Measurements from ENCODE around the gene HECTD4. TPM values are rescaled to one million over a fixed set of nuclear protein-coding genes. Genes with fewer than 3 reads are reported as not detected.
A peak's percentile ranks its signal among the peaks of the same experiment; 100 is the strongest.

The HECTD4 gene
- total RNA-seq, 1 experiment from 2014 or later = 4.6 TPM

GRCh38 chr12:112194601-112195247 is 187.5 kb downstream of the HECTD4 start:
- no peak for DNase-seq (ENCODE audit: low spot score)
- in situ Hi-C loops (cut with HindIII; ENCODE audit: low sequenced_read_pairs) = loop anchor here (10.0 kb wide), 1 partner anchor 200 kb away; no protein-coding TSS in a partner anchor

- DNase-seq (ENCODE audit: low spot score) = no peak
- in situ Hi-C loops (cut with HindIII; ENCODE audit: low sequenced_read_pairs) = loop anchor here (10.0 kb wide), 1 partner anchor 202 kb away; no protein-coding TSS in a partner anchor
Observed at GRCh38 chr12:112192475-112192874, 189.8 kb downstream of the HECTD4 start.

DNA sequence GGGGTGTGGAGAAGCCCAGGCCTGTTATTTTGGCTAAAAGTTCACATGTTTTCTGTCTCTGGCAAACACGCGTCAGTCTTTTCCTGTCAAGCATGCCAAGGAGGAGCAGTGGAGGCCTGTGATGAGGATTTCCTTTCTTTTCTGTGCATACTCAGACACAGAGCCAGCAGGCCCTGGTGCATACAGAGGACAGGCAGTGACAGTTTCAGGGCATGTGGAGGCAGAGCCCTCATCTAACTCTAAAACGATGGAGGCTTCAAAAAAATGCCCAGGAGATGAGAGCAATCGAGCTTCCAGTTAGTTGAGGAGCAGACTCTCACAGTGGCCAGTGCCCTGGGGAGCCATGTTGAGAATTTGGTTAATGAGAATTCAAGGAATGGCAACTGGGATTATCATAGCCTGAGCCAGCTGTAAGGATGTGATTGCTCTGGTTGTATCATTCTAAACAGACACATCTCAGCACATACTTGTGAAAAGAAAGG is 190.3 kb downstream of the HECTD4 start:
- no peak for DNase-seq (ENCODE audit: low spot score)
- in situ Hi-C loops (cut with HindIII; ENCODE audit: low sequenced_read_pairs) = loop anchor here (10.0 kb wide), 1 partner anchor 203 kb away; no protein-coding TSS in a partner anchor

- no peak for DNase-seq (ENCODE audit: low spot score)
- in situ Hi-C loops (cut with HindIII; ENCODE audit: low sequenced_read_pairs) = loop anchor here (10.0 kb wide), 1 partner anchor 204 kb away; no protein-coding TSS in a partner anchor
Observed at GRCh38 chr12:112191201-112191600, 191.0 kb downstream of the HECTD4 start.

GRCh38 chr12:112190231-112191025 is 191.8 kb downstream of the HECTD4 start:
- peak; percentile 15 for DNase-seq (ENCODE audit: low spot score)
- in situ Hi-C loops (cut with HindIII; ENCODE audit: low sequenced_read_pairs) = loop anchor here (10.0 kb wide), 1 partner anchor 204 kb away; no protein-coding TSS in a partner anchor

DNA sequence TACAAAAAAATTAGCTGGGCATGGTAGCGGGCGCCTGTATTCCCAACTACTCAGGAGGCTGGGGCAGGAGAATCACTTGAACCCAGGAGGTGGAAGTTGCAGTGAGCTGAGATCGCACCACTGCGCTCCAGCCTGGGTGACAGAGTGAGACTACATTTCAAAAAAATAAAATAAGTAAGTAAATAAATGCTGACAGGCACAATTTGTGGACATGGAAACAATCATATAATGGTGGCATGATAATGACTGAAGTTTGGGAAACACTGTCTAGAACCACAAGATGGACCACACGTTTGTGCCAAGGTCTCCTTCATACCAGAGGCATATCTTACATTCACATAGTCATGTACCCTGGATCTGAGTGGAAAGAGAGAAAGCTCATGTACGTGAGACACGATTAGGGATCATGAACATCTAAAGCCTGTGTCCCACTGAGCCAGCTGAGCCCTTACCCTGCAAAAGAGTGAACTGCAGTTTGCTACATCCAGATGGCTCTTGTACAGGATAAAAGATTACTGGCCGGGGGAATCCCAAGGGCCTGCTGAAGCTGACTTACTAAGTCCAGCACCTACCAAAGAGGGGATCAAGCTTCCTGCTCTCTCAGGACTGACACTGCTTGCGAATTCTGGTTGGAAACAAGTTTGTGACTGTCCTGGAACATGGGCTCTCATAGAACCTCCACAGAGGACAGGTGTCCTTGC is 194.0 kb downstream of the HECTD4 start:
- in situ Hi-C loops (cut with HindIII; ENCODE audit: low sequenced_read_pairs) = no loop called here
- no peak for DNase-seq (ENCODE audit: low spot score)

GRCh38 chr12:112185093-112185923 is 196.9 kb downstream of the HECTD4 start:
- DNase-seq (ENCODE audit: low spot score) = peak; percentile 43
- in situ Hi-C loops (cut with HindIII; ENCODE audit: low sequenced_read_pairs) = no loop called here

DNA sequence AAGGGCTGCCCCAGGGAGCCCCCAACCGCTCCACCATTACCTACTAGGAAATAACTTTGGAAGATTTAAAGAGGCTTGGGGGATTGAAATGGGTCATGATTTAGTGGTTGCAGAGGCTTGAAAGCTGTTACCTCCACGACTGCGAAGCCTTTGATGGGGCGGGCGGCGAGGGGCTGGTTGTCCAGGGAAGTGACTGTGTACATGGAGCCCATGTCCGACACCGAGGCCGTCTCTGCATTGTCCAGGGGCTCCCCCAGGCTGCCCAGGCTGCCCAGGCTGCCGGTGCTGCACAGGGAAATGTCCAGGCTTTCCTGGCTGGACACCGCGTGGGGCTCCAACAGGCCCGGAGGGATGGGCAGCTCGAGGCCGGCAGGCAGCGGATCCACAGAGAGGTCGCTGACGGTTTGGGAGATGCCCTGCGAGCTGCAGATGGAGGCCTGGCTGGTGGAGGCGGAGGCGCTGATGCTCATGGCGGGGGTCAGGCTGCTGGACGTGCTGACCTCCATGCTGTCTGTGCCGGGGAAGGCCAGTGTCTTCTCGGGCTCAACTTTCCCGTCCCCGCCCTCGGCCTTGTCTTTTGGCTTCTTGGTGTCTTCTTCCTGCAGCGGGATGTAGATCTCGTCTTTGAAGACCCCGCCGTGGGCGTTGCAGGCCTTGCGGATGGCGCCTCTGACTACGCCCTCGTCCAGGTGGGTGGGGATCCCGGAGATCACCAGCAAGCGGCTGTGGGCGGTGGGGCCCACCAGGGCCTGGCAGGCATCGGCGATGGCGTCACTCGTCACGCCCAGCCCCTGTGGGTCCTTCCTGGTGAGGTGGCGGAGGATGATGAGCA is 198.0 kb downstream of the HECTD4 start:
- in situ Hi-C loops (cut with HindIII; ENCODE audit: low sequenced_read_pairs) = no loop called here

GRCh38 chr12:112183141-112184021 is 198.8 kb downstream of the HECTD4 start:
- in situ Hi-C loops (cut with HindIII; ENCODE audit: low sequenced_read_pairs) = no loop called here
- peak; percentile 17 for DNase-seq (ENCODE audit: low spot score)

More for the DNA sequence above, 198.0 kb downstream of the HECTD4 start:
- DNase-seq (ENCODE audit: low spot score) = no peak

GRCh38 chr12:112182499-112182898 is 199.7 kb downstream of the HECTD4 start:
- in situ Hi-C loops (cut with HindIII; ENCODE audit: low sequenced_read_pairs) = no loop called here
- peak; percentile 34 for DNase-seq (ENCODE audit: low spot score)

DNA sequence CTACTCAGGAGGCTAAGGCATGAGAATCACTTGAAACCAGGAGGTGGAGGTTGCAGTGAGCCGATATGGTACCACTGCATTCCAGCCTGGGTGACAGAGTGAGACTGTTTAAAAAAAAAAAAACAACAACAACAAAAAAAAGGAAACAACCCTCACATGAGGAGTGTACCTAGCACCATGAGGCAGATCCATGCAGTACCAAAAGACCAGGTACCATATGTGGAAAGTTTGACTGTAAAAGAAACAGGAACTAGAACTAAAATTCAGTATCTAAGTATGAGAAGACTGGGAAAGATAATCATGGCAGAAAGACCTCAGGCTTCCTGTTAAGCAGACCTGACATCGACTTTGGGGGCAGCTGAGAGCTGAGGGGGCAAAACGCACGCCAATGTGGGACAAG is 201.8 kb downstream of the HECTD4 start:
- in situ Hi-C loops (cut with HindIII; ENCODE audit: low sequenced_read_pairs) = no loop called here
- no peak for DNase-seq (ENCODE audit: low spot score)

GRCh38 chr12:112179916-112180315 is 202.3 kb downstream of the HECTD4 start:
- in situ Hi-C loops (cut with HindIII; ENCODE audit: low sequenced_read_pairs) = no loop called here
- DNase-seq (ENCODE audit: low spot score) = no peak

GRCh38 chr12:112179341-112179740 is 202.9 kb downstream of the HECTD4 start:
- DNase-seq (ENCODE audit: low spot score) = no peak
- in situ Hi-C loops (cut with HindIII; ENCODE audit: low sequenced_read_pairs) = no loop called here

GRCh38 chr12:112178796-112179195 is 203.4 kb downstream of the HECTD4 start:
- in situ Hi-C loops (cut with HindIII; ENCODE audit: low sequenced_read_pairs) = no loop called here
- DNase-seq (ENCODE audit: low spot score) = no peak

- in situ Hi-C loops (cut with HindIII; ENCODE audit: low sequenced_read_pairs) = no loop called here
- no peak for DNase-seq (ENCODE audit: low spot score)
Observed at GRCh38 chr12:112176321-112177010, 205.8 kb downstream of the HECTD4 start.

DNA sequence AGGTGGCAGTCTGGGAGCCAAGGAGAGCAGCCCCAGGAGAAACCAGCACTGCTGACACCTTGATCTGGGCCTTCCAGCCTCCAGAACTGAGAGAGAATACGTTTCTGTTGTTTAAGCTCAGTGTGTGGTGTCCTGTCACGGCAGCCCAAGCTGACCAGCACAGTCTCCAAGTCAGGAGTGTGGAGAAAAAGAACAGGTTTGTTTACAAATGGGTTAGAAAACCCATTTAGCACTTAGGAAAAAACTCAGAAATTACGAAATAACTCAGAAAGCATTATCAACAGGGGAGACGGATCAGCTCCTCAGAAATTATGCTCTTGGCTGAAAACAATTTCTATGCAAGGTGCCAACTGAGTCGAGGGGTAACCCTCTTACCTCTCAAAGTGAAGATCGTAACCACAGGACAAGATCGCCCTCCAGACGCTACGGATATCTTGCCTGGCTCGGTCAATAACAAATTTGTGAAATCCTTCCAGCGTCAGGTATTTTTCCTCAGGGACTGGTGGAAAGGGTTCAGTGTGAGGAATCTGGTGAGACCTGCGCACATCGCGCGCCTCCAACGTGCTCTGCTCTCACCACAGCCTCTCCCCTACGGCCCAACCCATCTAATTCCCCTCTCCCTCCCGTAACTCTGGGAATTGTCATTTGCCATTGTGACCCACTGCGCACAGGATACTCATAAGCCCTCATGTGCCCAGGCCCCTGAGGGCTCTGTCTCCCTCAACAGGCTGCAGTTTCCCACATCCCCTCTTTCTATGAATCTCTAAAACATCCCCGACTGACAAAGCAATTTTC is 206.7 kb downstream of the HECTD4 start:
- in situ Hi-C loops (cut with HindIII; ENCODE audit: low sequenced_read_pairs) = no loop called here
- DNase-seq (ENCODE audit: low spot score) = no peak

Measured in G401 (cell line).